Testis (tissue), 2 donors: ENCODE measurements around the gene MINDY4B.

Experiments used
- POLR2A ChIP-seq: fragments of 450-650 bp; IDR thresholded peaks from one replicate; pipeline ENCODE4 v1.6.1; 2017; ENCODE audit warnings: antibody characterized with exemption, mild to moderate bottlenecking, moderate library complexity
- TF ChIP-seq, protein P1 (sequence below), 3 experiments: fragments of 450-650 bp in 2 of 3; fragments of 200-600 bp in 1 of 3; sonication (generic) in 1 of 3; IDR thresholded peaks; one replicate each; pipeline ENCODE4 v1.5.1; 2016 to 2019; ENCODE audit warnings: antibody characterized with exemption in 3 of 3, mild to moderate bottlenecking in 2 of 3, moderate library complexity in 1 of 3

GRCh38 chr3:150878996-150879575, 26.2 kb downstream of the MINDY4B start:
- no peak for TF ChIP-seq POLR2A
- TF ChIP-seq, protein P1, sequence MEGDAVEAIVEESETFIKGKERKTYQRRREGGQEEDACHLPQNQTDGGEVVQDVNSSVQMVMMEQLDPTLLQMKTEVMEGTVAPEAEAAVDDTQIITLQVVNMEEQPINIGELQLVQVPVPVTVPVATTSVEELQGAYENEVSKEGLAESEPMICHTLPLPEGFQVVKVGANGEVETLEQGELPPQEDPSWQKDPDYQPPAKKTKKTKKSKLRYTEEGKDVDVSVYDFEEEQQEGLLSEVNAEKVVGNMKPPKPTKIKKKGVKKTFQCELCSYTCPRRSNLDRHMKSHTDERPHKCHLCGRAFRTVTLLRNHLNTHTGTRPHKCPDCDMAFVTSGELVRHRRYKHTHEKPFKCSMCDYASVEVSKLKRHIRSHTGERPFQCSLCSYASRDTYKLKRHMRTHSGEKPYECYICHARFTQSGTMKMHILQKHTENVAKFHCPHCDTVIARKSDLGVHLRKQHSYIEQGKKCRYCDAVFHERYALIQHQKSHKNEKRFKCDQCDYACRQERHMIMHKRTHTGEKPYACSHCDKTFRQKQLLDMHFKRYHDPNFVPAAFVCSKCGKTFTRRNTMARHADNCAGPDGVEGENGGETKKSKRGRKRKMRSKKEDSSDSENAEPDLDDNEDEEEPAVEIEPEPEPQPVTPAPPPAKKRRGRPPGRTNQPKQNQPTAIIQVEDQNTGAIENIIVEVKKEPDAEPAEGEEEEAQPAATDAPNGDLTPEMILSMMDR (IDR thresholded peaks at IDR 0.05) = no peak
